ENCODE measurements around the gene TMEM30B.

The TMEM30B gene

GRCh38 chr14:61290701-61291100, 9.6 kb upstream of the TMEM30B start:
- H3K27ac ChIP-seq (replicated peaks), result no peak overlapping the region
- DNase-seq (ENCODE audit: low read depth in 1 of 2, low spot score in 1 of 2), result no peak
- no peaks in the 10 kb centered on the region for H3K27me3 ChIP-seq (ENCODE audit: insufficient read depth, poor library complexity, severe bottlenecking)
- no peak overlapping the region for H3K4me3 ChIP-seq (replicated peaks; ENCODE audit: insufficient read depth, low read length)
- TF ChIP-seq GABPA (IDR thresholded peaks at IDR 0.05; ENCODE audit: low read depth) (no peak), POLR2AphosphoS5 (IDR thresholded peaks at IDR 0.05; ENCODE audit: low read depth) (no peak), SPI1 (IDR thresholded peaks at IDR 0.05; ENCODE audit: borderline replicate concordance, low read depth) (no peak)
- TF ChIP-seq, protein P1, sequence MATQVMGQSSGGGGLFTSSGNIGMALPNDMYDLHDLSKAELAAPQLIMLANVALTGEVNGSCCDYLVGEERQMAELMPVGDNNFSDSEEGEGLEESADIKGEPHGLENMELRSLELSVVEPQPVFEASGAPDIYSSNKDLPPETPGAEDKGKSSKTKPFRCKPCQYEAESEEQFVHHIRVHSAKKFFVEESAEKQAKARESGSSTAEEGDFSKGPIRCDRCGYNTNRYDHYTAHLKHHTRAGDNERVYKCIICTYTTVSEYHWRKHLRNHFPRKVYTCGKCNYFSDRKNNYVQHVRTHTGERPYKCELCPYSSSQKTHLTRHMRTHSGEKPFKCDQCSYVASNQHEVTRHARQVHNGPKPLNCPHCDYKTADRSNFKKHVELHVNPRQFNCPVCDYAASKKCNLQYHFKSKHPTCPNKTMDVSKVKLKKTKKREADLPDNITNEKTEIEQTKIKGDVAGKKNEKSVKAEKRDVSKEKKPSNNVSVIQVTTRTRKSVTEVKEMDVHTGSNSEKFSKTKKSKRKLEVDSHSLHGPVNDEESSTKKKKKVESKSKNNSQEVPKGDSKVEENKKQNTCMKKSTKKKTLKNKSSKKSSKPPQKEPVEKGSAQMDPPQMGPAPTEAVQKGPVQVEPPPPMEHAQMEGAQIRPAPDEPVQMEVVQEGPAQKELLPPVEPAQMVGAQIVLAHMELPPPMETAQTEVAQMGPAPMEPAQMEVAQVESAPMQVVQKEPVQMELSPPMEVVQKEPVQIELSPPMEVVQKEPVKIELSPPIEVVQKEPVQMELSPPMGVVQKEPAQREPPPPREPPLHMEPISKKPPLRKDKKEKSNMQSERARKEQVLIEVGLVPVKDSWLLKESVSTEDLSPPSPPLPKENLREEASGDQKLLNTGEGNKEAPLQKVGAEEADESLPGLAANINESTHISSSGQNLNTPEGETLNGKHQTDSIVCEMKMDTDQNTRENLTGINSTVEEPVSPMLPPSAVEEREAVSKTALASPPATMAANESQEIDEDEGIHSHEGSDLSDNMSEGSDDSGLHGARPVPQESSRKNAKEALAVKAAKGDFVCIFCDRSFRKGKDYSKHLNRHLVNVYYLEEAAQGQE (IDR thresholded peaks at IDR 0.05; ENCODE audit: insufficient replicate concordance, low read depth), result no peak
- TF ChIP-seq, protein P2, sequence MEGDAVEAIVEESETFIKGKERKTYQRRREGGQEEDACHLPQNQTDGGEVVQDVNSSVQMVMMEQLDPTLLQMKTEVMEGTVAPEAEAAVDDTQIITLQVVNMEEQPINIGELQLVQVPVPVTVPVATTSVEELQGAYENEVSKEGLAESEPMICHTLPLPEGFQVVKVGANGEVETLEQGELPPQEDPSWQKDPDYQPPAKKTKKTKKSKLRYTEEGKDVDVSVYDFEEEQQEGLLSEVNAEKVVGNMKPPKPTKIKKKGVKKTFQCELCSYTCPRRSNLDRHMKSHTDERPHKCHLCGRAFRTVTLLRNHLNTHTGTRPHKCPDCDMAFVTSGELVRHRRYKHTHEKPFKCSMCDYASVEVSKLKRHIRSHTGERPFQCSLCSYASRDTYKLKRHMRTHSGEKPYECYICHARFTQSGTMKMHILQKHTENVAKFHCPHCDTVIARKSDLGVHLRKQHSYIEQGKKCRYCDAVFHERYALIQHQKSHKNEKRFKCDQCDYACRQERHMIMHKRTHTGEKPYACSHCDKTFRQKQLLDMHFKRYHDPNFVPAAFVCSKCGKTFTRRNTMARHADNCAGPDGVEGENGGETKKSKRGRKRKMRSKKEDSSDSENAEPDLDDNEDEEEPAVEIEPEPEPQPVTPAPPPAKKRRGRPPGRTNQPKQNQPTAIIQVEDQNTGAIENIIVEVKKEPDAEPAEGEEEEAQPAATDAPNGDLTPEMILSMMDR (IDR thresholded peaks at IDR 0.05; ENCODE audit: insufficient read depth, low read length), result no peak

DNA sequence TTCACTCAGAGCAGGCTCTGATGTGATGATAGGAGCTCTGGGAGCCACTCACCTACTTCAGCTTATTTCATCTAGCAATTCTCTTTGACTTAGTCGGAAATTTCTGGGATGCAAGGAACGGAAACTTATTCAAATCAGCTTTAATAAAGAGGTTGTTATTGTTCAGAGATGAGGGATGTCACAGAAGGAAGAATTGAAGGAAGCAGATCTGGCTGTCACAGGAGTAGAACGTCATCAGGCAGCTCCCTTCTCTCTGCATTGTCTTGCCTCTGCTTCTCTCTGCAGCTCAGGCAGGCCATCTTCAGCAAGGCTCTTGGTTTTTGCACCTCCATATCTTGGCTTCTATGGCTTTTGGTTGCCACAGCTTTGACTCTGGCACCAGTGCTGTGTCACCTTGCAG, 7.6 kb upstream of the TMEM30B start:
- no peak for DNase-seq (ENCODE audit: low read depth in 1 of 2, low spot score in 1 of 2)

DNA sequence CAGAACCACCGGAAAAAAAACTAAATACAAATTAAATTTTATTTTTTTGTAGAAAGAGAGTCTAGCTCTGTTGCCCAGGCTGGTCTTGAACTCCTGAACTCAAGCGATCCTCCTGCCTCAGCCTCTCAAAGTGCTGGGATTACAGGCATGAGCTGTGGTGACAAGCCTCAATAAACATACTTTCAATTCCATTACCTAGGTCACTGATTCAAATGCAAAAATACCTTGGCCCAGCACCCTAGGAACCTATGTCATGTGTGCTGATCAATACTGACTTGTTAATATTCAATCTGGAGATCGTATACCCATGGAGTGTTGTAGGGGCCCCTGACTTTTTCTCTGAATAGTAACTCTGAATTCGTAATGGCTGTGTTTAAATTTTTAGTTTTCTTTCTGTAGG, 7.1 kb upstream of the TMEM30B start:
- TF ChIP-seq GABPA (IDR thresholded peaks at IDR 0.05; ENCODE audit: low read depth) (no peak), SPI1 (IDR thresholded peaks at IDR 0.05; ENCODE audit: borderline replicate concordance, low read depth) (no peak), POLR2AphosphoS5 (IDR thresholded peaks at IDR 0.05; ENCODE audit: low read depth) (no peak)
- TF ChIP-seq, protein P1 (IDR thresholded peaks at IDR 0.05; ENCODE audit: insufficient replicate concordance, low read depth), result no peak
- TF ChIP-seq, protein P2 (IDR thresholded peaks at IDR 0.05; ENCODE audit: insufficient read depth, low read length), result no peak
- H3K27ac ChIP-seq (replicated peaks), result no peak overlapping the region
- H3K27me3 ChIP-seq (ENCODE audit: insufficient read depth, poor library complexity, severe bottlenecking), result peaks cover 15% of the 10 kb centered on the region
- no peak for DNase-seq (ENCODE audit: low read depth in 1 of 2, low spot score in 1 of 2)
- no peak overlapping the region for H3K4me3 ChIP-seq (replicated peaks; ENCODE audit: insufficient read depth, low read length)

More for the DNA sequence above, 7.6 kb upstream of the TMEM30B start:
- TF ChIP-seq, protein P1 (IDR thresholded peaks at IDR 0.05; ENCODE audit: insufficient replicate concordance, low read depth), result no peak
- TF ChIP-seq, protein P2 (IDR thresholded peaks at IDR 0.05; ENCODE audit: insufficient read depth, low read length), result no peak
- TF ChIP-seq SPI1 (IDR thresholded peaks at IDR 0.05; ENCODE audit: borderline replicate concordance, low read depth) (no peak), GABPA (IDR thresholded peaks at IDR 0.05; ENCODE audit: low read depth) (no peak), POLR2AphosphoS5 (IDR thresholded peaks at IDR 0.05; ENCODE audit: low read depth) (no peak)
- peaks cover 14% of the 10 kb centered on the region for H3K27me3 ChIP-seq (ENCODE audit: insufficient read depth, poor library complexity, severe bottlenecking)
- no peak overlapping the region for H3K27ac ChIP-seq (replicated peaks)
- H3K4me3 ChIP-seq (replicated peaks; ENCODE audit: insufficient read depth, low read length), result no peak overlapping the region
